ENCODE measurements around the gene PLPPR1. TPM values are rescaled to one million over a fixed set of nuclear protein-coding genes. Genes with fewer than 3 reads are reported as not detected.
"Not testable (repeated sequence)": the region's sequence is repeated elsewhere in the genome, so short reads cannot be mapped to it uniquely, and the experiment has no call there.

The PLPPR1 gene
- total RNA-seq, 1 donor from 2014 or later: 5.0 TPM

DNA sequence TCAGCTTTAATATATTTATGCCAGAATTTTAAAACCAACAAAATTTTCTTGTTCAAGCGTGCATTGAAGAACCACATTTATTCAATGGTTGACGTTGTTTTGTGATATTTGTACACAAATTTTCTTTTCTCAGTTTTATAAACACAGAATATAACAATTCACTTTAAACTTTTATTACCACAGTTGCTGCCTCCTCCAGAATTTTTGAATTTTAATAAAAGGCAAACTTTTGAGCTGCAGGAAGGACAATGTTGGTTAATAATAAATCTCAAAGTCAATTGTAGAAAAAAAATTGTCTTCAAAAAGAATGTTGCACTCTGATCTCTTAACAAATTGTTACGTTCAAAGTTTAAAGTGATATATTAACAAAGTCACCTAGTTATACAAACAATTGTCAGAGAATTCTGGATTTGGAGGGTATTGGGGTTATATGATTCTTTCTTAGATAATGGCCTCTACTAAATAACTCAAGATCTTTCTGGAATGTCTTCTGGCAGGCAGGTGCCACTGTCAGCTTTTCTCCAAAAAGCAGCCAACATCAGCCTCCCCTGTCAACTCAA lies 295.8 kb downstream of the PLPPR1 start:
- H3K9me3 ChIP-seq: no peaks in the 10 kb centered on the region
- no peak overlapping the region for H3K4me3 ChIP-seq
- intact Hi-C loops (cut with DNase I): no loop called here
- no peaks in the 10 kb centered on the region for H3K4me1 ChIP-seq
- H3K27me3 ChIP-seq: no peaks in the 10 kb centered on the region
- TF ChIP-seq CTCF (IDR thresholded peaks at IDR 0.05): no peak
- H3K36me3 ChIP-seq: no peaks in the 10 kb centered on the region
- no peak for DNase-seq
- ATAC-seq: no peak
- peak overlapping the region; percentile 39 for H3K27ac ChIP-seq

DNA sequence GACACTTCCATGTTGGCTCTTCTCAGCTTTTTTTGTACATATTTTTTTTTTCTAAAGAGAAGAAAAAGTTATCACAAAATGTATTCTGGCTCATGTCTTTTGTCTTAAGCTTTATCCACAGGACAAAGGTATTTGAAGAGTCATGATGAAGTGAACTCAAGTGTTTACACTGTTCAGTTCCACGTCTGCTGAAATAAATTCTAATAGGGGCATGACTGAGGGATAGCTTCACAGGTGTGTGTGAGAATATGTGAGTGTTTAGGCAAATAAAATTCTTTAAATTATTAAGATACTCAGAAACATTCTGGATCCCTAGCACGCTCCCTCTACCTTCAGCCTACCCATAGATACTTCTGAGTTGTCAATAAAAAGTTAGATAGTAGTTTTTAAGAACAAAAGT lies 296.5 kb downstream of the PLPPR1 start:
- H3K36me3 ChIP-seq: no peaks in the 10 kb centered on the region
- H3K27me3 ChIP-seq: no peaks in the 10 kb centered on the region
- H3K4me3 ChIP-seq: no peak overlapping the region
- DNase-seq (no peak), ATAC-seq (peak; percentile 89)
- TF ChIP-seq CTCF (IDR thresholded peaks at IDR 0.05): no peak
- H3K9me3 ChIP-seq: no peaks in the 10 kb centered on the region
- peak overlapping the region; percentile 39 for H3K27ac ChIP-seq
- intact Hi-C loops (cut with DNase I): no loop called here
- H3K4me1 ChIP-seq: no peaks in the 10 kb centered on the region

- Histone ChIP-seq H3K36me3 (no peaks in the 10 kb centered on the region), H3K9me3 (no peaks in the 10 kb centered on the region), H3K27ac (no peak overlapping the region), H3K27me3 (no peaks in the 10 kb centered on the region), H3K4me3 (no peak overlapping the region), H3K4me1 (no peaks in the 10 kb centered on the region)
- intact Hi-C loops (cut with DNase I): no loop called here
- no peak for TF ChIP-seq CTCF (IDR thresholded peaks at IDR 0.05)
- no peak for DNase-seq
- peak; percentile 46 for ATAC-seq
These were observed 297.5 kb downstream of the PLPPR1 start for GRCh38 chr9:101326035-101326434.

DNA sequence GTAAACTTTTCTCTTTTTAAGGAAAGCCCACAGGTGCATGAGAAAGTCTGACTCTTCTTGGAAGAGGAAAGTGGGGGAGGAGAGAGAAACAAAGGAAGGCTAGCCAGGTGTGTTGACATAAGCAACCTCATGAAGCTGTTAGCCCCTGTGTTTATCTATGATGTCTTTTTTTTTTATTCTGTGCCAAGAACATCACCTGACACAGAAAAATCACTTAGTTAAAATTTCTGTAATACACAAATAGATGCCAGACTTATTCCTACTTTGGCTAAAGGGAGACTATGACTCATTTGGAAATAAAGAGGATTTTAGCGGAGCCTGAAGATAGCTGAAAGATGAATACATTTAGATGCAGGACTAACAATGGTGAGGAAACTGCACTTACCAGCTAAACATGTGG lies 298.0 kb downstream of the PLPPR1 start:
- no peaks in the 10 kb centered on the region for H3K27me3 ChIP-seq
- peak; percentile 34 for ATAC-seq
- no peaks in the 10 kb centered on the region for H3K36me3 ChIP-seq
- intact Hi-C loops (cut with DNase I): no loop called here
- TF ChIP-seq CTCF (IDR thresholded peaks at IDR 0.05): no peak
- no peaks in the 10 kb centered on the region for H3K4me1 ChIP-seq
- no peak overlapping the region for H3K4me3 ChIP-seq
- DNase-seq: no peak
- H3K27ac ChIP-seq: no peak overlapping the region
- no peaks in the 10 kb centered on the region for H3K9me3 ChIP-seq

- H3K36me3 ChIP-seq; H3K27me3 ChIP-seq; ATAC-seq; H3K9me3 ChIP-seq; H3K27ac ChIP-seq; DNase-seq; intact Hi-C loops (cut with DNase I); H3K4me3 ChIP-seq; H3K4me1 ChIP-seq: not testable (repeated sequence)
These were observed 298.9 kb downstream of the PLPPR1 start for GRCh38 chr9:101327422-101327909.

DNA sequence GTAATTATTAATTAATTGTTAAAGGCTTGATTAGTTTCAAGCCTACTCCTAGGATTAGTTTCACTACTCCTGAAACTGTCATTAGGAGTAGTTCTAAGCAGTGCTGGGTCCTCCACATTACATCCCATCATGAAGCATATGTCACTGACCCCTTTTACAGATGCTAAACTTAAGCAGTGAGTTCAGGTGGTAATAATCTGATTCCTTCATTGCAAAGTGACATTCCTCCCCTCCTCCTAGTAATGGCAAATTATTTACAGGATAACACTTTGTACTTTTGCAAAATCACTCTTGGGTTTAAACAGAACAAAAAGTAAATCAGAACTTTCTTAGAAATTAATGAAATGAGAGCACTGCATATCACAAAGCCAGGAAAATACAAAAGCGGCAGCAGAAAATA lies 303.8 kb downstream of the PLPPR1 start:
- DNase-seq (no peak), ATAC-seq (no peak)
- Histone ChIP-seq H3K4me3 (no peak overlapping the region), H3K27me3 (no peaks in the 10 kb centered on the region), H3K27ac (no peak overlapping the region), H3K9me3 (no peaks in the 10 kb centered on the region), H3K36me3 (no peaks in the 10 kb centered on the region), H3K4me1 (no peaks in the 10 kb centered on the region)
- intact Hi-C loops (cut with DNase I): no loop called here
- no peak for TF ChIP-seq CTCF (IDR thresholded peaks at IDR 0.05)

Data from upper lobe of right lung (tissue), 1 donor.